HEK293 (cell line): ENCODE data around the gene DEFB123.

Source experiments
- CTCF ChIA-PET: fragments of 350-600 bp; formaldehyde crosslinking; extraction: SDS; loops from one replicate; lab custom pipeline; 2021; ENCODE audit warnings: antibody characterized with exemption; lab: Yijun Ruan, JAX
- POLR2A ChIA-PET: fragments of 300-600 bp; formaldehyde crosslinking; extraction: SDS; loops from one replicate; lab custom pipeline; 2020; ENCODE audit warnings: antibody characterized with exemption, inconsistent platforms; lab: Yijun Ruan, JAX
- H3K27ac ChIP-seq: fragments of 200-500 bp; sonication (Bioruptor generic); 2 replicates; pipeline ENCODE4 v1.5.1; 2014; ENCODE audit warnings: low read depth, low read length, control low read depth, inconsistent platforms; ENCODE audit errors: extremely low read depth
- H3K36me3 ChIP-seq, 2 experiments: fragments of 200-500 bp in 1 of 2; sonication (Bioruptor generic) in 1 of 2; 1 replicate in 1 of 2; 2 replicates in 1 of 2; pipeline ENCODE4 v1.5.1; 2014 to 2017; ENCODE audit warnings: inconsistent platforms in 2 of 2, low read length in 2 of 2; ENCODE audit not compliant: control insufficient read depth in 2 of 2, insufficient read depth in 1 of 2
- H3K4me1 ChIP-seq: fragments of 200-500 bp; sonication (Bioruptor generic); 2 replicates; pipeline ENCODE4 v1.5.1; 2014; ENCODE audit warnings: mild to moderate bottlenecking, low read length, inconsistent platforms; ENCODE audit not compliant: control insufficient read depth, insufficient read depth
- H3K4me3 ChIP-seq: 2 replicates; pipeline ENCODE4 v1.5.1; 2011; ENCODE audit warnings: low read depth, mild to moderate bottlenecking, control low read depth, low read length, moderate library complexity
- H3K9me3 ChIP-seq: fragments of 200-500 bp; sonication (Bioruptor generic); 2 replicates; pipeline ENCODE4 v1.5.1; 2014; ENCODE audit warnings: low read depth, low read length, inconsistent platforms; ENCODE audit not compliant: control insufficient read depth, insufficient read depth
- ATF2 ChIP-seq: fragments of 450-650 bp; formaldehyde crosslinking; IDR thresholded peaks from 2 replicates; pipeline ENCODE4 v1.5.1; 2016; ENCODE audit warnings: missing biosample characterization, missing genetic modification characterization, low read depth
- PRDM10 ChIP-seq: fragments of 450-650 bp; formaldehyde crosslinking; IDR thresholded peaks from 2 replicates; pipeline ENCODE4 v1.5.1; 2016; ENCODE audit warnings: missing biosample characterization, missing genetic modification characterization
- REST ChIP-seq: fragments of 450-650 bp; formaldehyde crosslinking; IDR thresholded peaks from 2 replicates; pipeline ENCODE4 v1.5.1; 2016; ENCODE audit warnings: missing biosample characterization, missing genetic modification characterization
- ZBTB21 ChIP-seq: fragments of 450-650 bp; formaldehyde crosslinking; IDR thresholded peaks from 2 replicates; pipeline ENCODE4 v1.5.1; 2017; ENCODE audit warnings: missing biosample characterization, missing genetic modification characterization
- ZFP41 ChIP-seq: fragments of 450-650 bp; formaldehyde crosslinking; IDR thresholded peaks from 2 replicates; pipeline ENCODE4 v1.5.1; 2016; ENCODE audit warnings: missing biosample characterization, missing genetic modification characterization, borderline replicate concordance
- ZNF155 ChIP-seq: fragments of 450-650 bp; formaldehyde crosslinking; IDR thresholded peaks from 2 replicates; pipeline ENCODE4 v1.5.1; 2016; ENCODE audit warnings: missing biosample characterization, missing genetic modification characterization
- ZNF16 ChIP-seq: fragments of 450-650 bp; formaldehyde crosslinking; IDR thresholded peaks from 2 replicates; pipeline ENCODE4 v1.5.1; 2016; ENCODE audit warnings: low read depth, missing biosample characterization, missing genetic modification characterization
- ZNF221 ChIP-seq: fragments of 450-650 bp; formaldehyde crosslinking; IDR thresholded peaks from 2 replicates; pipeline ENCODE4 v1.5.1; 2017; ENCODE audit warnings: missing biosample characterization, missing genetic modification characterization, borderline replicate concordance
- ZNF416 ChIP-seq: fragments of 450-650 bp; formaldehyde crosslinking; IDR thresholded peaks from 2 replicates; pipeline ENCODE4 v1.5.1; 2016; ENCODE audit warnings: missing biosample characterization, missing genetic modification characterization
- ZNF664 ChIP-seq: fragments of 450-650 bp; formaldehyde crosslinking; IDR thresholded peaks from 2 replicates; pipeline ENCODE4 v1.5.1; 2016; ENCODE audit warnings: missing biosample characterization, missing genetic modification characterization
- ZNF776 ChIP-seq: fragments of 450-650 bp; formaldehyde crosslinking; IDR thresholded peaks from 2 replicates; pipeline ENCODE4 v1.5.0; 2017; ENCODE audit warnings: missing biosample characterization, missing genetic modification characterization, borderline replicate concordance
- ZNF837 ChIP-seq: fragments of 450-650 bp; formaldehyde crosslinking; IDR thresholded peaks from 2 replicates; pipeline ENCODE4 v1.5.1; 2016; ENCODE audit warnings: missing biosample characterization, missing genetic modification characterization
- TF ChIP-seq, protein P1 (sequence below): fragments of 450-650 bp; formaldehyde crosslinking; IDR thresholded peaks from 2 replicates; pipeline ENCODE4 v1.5.1; 2016; ENCODE audit warnings: missing biosample characterization, missing genetic modification characterization
- TF ChIP-seq, protein P2 (sequence below): fragments of 450-650 bp; formaldehyde crosslinking; conservative IDR thresholded peaks from 2 replicates; pipeline ENCODE4 v1.5.1; 2016; ENCODE audit warnings: low read depth, missing biosample characterization, missing genetic modification characterization

The DEFB123 gene

GRCh38 chr20:31488115-31488514 lies 47.7 kb downstream of the DEFB123 start:
- TF ChIP-seq REST (tag by site-specific recombination) (no peak), ZNF16 (tag by site-specific recombination) (no peak), ZNF776 (no peak), ZFP41 (tag by site-specific recombination) (no peak)
- TF ChIP-seq, protein P1, sequence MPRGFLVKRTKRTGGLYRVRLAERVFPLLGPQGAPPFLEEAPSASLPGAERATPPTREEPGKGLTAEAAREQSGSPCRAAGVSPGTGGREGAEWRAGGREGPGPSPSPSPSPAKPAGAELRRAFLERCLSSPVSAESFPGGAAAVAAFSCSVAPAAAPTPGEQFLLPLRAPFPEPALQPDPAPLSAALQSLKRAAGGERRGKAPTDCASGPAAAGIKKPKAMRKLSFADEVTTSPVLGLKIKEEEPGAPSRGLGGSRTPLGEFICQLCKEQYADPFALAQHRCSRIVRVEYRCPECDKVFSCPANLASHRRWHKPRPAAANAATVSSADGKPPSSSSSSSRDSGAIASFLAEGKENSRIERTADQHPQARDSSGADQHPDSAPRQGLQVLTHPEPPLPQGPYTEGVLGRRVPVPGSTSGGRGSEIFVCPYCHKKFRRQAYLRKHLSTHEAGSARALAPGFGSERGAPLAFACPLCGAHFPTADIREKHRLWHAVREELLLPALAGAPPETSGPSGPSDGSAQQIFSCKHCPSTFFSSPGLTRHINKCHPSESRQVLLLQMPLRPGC (tag by site-specific recombination): no peak
- TF ChIP-seq, all 188 proteins: peak for 0
- Histone ChIP-seq H3K27ac (no peak overlapping the region), H3K9me3 (no peaks in the 10 kb centered on the region), H3K4me3 (no peak overlapping the region), H3K36me3 (no peaks in the 10 kb centered on the region), H3K4me1 (no peaks in the 10 kb centered on the region)
- ChIA-PET CTCF (interaction anchor here (1.2 to 4.6 kb wide), 3 partner anchors 15 to 80 kb away, joined by 3 to 22 read pairs (median 6); no protein-coding TSS in a partner anchor), POLR2A (no interaction called here)

GRCh38 chr20:31489152-31489551 lies 48.7 kb downstream of the DEFB123 start:
- H3K27ac ChIP-seq: no peak overlapping the region
- no peaks in the 10 kb centered on the region for H3K9me3 ChIP-seq
- no peaks in the 10 kb centered on the region for H3K36me3 ChIP-seq
- ChIA-PET POLR2A (no interaction called here), CTCF (interaction anchor here (1.2 to 4.6 kb wide), 3 partner anchors 14 to 79 kb away, joined by 3 to 22 read pairs (median 6); no protein-coding TSS in a partner anchor)
- H3K4me3 ChIP-seq: no peak overlapping the region
- H3K4me1 ChIP-seq: no peaks in the 10 kb centered on the region
- TF ChIP-seq ZNF837 (tag by site-specific recombination): no peak
- TF ChIP-seq ZNF221 (tag by site-specific recombination): no peak
- no peak for TF ChIP-seq PRDM10 (tag by site-specific recombination)
- no peak for TF ChIP-seq ZBTB21
- no peak for TF ChIP-seq ZNF155 (tag by site-specific recombination)
- no peak for TF ChIP-seq ATF2 (tag by site-specific recombination)
- TF ChIP-seq ZNF664: no peak
- no peak for TF ChIP-seq ZNF416 (tag by site-specific recombination)
- no peak for TF ChIP-seq REST (tag by site-specific recombination)
- TF ChIP-seq, protein P2, sequence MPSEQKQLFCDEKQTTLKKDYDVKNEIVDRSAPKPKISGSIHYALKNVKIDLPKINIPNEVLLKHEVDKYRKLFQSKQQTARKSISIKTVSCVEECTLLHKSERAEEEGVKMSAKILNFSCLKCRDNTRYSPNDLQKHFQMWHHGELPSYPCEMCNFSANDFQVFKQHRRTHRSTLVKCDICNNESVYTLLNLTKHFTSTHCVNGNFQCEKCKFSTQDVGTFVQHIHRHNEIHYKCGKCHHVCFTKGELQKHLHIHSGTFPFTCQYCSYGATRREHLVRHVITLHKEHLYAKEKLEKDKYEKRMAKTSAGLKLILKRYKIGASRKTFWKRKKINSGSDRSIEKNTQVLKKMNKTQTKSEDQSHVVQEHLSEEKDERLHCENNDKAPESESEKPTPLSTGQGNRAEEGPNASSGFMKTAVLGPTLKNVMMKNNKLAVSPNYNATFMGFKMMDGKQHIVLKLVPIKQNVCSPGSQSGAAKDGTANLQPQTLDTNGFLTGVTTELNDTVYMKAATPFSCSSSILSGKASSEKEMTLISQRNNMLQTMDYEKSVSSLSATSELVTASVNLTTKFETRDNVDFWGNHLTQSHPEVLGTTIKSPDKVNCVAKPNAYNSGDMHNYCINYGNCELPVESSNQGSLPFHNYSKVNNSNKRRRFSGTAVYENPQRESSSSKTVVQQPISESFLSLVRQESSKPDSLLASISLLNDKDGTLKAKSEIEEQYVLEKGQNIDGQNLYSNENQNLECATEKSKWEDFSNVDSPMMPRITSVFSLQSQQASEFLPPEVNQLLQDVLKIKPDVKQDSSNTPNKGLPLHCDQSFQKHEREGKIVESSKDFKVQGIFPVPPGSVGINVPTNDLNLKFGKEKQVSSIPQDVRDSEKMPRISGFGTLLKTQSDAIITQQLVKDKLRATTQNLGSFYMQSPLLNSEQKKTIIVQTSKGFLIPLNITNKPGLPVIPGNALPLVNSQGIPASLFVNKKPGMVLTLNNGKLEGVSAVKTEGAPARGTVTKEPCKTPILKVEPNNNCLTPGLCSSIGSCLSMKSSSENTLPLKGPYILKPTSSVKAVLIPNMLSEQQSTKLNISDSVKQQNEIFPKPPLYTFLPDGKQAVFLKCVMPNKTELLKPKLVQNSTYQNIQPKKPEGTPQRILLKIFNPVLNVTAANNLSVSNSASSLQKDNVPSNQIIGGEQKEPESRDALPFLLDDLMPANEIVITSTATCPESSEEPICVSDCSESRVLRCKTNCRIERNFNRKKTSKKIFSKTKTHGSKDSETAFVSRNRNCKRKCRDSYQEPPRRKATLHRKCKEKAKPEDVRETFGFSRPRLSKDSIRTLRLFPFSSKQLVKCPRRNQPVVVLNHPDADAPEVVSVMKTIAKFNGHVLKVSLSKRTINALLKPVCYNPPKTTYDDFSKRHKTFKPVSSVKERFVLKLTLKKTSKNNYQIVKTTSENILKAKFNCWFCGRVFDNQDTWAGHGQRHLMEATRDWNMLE (tag by site-specific recombination): no peak
